ENCODE measurements around the gene PRX.
"Not testable (repeated sequence)": the region's sequence is repeated elsewhere in the genome, so short reads cannot be mapped to it uniquely, and the experiment has no call there.

PRX gene

DNA sequence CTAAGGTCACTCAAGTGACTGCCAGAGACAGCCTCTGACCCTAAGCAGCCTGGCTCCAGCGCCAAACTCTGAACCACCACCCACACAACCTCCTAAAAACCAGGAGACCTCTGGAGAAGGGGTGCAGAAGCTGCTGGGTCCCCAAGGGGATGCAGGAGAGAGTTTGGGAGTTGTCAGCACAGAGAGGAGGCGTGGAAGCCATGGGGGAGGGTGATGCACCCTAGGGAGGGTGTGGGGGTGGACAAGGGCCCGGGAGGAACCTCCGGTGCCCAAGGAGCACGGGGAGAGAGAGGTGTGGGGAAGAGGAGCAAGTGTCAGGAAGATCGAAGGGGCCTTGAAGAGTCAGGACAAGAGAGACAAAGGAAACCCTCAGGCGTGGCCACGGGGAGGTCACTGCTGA lies 21.1 kb downstream of the PRX start:
- no peak for DNase-seq (ENCODE audit: low read depth in 2 of 2)

DNA sequence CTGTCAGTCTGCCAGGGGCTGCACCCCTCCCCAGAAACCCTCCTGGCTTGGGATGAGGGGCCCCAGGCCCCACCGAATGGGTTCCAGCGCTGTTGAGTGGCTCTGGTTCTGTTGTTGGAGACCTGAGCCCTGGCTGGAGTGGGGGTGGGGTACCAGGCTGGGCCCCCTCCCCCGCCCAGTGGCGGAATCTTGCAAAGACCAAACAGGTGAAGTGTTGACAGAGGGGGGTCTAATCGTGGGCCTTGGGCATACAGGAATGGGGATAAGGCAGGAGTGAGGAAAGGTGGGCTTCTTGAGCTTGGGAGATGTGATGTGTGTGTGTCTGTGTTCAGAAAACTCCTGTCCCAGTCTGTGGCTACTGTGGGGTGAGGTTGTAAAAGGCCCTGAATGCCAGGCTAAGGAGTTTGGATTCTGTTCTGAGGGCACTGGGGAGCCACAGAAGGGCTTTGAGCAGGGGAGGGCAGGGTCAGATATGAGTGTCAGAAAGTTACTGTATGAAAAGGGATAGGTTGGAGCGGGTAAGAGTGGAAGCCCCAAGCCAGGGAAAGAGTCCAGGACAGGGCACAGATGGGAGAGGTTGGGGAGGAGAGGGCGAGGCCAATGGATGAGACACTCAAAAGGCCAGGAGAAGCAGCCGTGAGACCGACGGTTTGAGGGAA lies 23.0 kb downstream of the PRX start, which contains the start of gene HIPK4:
Gene HIPK4, minus strand, starts transcription at position 98 of the 659 bp plus-strand sequence. CDS start 279 bp downstream, outside the sequence.
- DNase-seq (ENCODE audit: low read depth in 2 of 2) = no peak

DNA sequence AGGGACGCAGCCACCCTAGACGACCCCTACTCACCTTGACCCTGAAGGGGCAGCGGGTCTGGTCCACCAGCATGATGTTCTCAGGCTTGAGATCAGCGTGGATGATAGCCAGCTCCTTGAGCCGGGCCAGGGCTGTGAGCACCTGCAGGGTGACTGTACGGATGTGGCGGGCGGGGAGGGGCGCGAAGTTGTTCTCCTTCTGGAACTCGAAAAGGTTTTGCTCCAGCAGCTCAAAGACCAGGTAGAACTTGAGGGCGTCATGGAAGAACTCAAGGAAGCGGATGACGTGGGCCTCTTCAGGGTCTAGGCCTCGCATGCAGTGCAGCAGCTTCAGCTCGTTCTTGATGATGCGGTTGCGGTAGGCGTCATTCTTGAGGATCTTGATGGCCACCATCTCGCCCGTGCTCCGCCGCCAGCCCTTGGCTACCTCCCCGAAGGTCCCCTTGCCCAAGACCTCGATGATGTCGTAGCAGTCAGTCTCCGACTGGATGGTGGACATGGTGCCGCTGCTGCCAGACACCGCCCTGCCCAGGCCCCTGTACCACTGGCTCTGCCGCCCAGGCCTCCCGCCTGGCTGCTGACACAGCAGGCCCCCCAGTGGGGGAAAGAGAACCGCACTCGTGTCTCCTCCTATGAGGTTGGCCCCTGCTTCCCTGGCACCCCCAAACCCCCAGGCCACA lies 23.6 kb downstream of the PRX start:
- no peak for DNase-seq (ENCODE audit: low read depth in 2 of 2)

DNA sequence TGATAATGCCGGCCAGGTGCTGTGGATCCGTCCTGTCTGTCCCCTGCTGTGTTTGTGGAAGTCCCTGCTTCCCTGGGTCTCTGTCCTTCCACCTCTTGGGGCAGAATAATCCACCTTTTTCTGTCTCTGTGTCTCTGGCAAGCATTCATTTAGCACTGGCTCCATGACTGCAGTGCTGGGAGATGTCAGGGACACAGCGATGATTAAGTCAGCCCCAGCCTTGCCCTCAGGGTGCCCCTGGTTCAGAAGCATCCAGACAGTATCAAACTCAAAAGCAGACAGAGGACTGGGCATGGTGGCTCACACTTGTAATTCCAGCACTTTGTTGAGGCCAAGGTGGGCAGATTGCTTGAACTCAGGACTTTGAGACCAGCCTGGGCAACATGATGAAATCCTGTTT lies 24.7 kb downstream of the PRX start:
- DNase-seq (ENCODE audit: low read depth in 2 of 2) = no peak

DNA sequence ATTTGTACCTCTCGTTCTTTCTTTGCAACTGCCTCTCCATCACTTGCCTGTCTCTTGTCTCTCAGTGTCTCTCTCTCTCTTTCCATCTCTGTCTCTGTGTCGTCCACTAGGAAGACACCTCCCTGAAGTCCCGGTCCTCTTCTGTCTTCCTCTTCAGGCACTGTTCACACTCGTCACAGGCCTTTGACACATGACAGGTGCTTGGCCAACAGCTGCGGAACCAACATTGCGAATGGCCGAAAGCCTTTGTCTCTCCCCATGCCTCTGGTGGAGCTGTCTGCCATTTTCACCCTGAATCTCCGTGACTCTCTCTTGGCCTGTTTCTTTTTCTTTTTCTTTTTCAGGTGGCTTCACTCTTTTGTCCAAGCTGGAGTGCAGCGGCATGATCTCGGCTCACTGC lies 26.0 kb downstream of the PRX start:
- DNase-seq (ENCODE audit: low read depth in 2 of 2) = no peak

DNA sequence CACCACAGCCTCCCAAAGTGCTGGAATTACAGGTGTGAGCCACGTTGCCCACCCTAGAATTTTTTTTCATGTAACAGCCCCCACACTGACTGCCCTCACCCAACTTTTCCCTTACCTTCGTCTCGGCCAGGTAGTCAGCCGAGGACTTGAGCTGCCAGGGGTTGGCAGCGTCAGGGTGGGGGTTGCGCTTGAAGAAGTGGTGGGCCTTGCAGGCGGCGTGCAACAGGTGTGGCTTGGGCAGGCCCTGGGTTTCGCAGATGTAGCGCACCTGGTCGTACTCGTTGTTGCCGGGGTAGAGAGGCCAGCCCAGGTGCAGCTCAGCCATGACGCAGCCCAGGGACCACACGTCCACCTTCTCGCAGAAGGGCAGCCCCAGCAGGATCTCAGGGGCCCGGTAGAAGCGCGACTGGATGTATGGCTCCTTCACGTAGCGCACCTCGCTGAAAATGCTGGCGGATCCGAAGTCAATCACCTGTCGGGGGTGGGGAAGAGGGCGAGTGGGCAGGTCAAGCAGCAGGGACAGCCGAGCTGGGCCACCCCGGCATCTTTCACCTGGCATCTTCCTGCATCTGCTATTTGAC lies 29.4 kb downstream of the PRX start:
- DNase-seq (ENCODE audit: low read depth in 2 of 2) = no peak

DNA sequence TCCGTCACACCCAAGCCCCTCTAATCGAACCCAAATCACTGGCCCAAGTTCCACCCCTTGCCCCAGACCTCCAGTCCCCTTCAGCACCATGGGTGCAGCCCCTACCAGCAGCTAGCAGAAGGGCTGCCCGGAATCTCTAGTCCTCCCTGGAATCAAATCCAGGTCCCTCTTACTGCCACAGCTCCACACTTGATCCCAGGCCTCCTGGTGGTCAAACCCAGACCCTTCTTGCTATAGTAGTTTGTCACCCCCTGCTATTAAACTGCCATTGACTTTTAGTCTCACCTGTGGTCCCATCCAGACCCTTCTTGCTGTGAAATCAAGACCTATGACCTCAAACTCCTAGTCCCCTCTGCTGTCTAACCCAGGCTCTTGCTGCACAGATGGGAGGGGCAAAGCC lies 31.9 kb downstream of the PRX start:
- DNase-seq (ENCODE audit: low read depth in 2 of 2) = no peak

DNA sequence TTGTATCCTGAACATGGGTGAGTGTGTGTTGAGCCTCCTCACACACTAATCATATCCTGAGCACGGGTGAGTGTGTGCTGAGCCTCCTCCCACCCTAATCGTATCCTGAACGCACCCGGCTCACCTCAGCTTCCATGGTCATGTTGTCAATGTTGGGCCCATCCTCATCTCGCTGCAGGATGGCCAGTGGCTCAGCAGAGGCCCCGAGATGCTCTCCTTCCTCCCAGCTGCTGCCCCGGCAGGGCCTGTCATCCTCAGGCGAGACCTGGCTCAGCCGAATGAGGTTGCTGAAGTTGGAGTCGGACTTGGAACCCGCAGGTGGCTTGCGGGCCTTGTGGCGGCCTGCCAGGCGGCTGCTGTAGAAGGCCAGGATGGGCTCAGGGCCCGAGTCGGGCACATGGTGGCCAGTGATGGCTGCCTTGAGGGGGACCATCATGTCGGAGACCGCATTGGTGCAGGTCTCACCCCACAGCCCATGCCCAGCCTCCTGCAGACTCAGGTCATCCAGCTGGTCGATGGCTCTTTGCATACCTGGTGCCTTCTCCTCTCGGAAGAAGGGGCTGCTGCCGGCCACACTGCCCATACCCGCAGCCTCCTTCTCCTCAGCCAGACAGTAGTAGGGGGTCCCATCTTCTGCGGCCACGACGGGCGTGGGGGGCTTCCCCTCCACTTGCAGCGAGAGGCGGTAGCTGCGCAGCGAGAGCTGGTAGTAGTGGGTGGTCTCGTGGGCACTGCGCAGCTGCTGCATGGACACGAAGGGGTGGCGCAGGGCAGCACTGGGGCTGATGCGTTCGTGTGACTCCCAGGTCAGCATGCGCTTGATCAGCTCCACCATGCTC lies 32.8 kb downstream of the PRX start:
- no peak for DNase-seq (ENCODE audit: low read depth in 2 of 2)

DNA sequence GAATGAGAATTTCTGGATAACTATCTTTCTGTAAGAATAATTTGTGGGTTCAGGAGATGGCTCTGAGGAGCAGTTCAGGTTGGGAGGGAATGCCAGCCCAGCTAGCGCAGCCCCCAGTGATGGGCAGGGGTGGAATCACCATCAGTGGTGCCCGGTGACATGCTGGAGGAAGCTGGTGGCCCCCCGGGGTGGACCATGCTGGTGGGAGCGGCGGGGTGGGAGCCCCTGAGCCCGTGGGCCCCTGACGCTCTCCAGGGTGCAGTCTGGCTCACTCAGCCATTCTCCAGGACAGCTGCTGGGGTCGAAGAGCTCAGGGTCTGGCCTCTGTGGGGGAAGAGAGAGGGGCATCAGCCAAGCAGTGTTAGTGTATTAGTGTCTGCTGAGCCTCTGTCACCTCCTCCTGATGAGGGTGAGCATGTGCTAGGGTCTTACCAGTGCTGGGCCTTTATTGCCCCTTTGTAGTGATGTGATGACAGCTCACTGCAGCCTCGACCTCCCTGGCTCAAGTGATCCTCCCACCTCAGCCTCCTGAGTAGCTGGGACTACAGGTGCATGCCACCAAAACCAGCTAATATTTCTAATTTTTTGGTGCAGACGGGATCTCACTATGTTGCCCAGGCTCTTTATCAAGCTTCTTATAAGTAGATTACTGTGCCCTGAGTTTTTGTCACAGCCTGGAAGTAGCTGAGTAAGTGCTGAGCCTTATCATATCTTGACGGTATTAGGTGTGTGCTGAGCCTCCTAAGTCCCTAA lies 33.6 kb downstream of the PRX start:
- DNase-seq (ENCODE audit: low read depth in 2 of 2) = no peak

DNA sequence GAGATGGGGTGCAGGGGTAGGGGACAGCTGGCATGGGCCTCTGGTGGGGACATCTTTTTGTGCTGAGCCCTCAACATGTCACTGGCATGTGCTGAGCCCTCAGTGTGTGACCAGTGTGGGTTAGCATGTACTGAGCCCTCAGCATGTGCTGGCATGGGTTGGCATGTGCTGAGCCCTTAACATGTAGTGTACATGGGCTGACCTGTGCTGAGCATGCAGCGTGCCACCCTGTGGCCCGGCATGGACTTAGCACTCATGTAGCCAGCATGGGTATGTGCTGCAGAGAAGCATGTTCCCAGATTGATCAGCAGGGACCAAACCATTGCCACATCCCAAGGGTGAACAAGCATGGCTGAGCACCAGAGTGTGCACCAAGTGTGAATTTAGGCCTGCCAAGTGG lies 34.7 kb downstream of the PRX start:
- DNase-seq (ENCODE audit: low read depth in 2 of 2) = no peak

DNA sequence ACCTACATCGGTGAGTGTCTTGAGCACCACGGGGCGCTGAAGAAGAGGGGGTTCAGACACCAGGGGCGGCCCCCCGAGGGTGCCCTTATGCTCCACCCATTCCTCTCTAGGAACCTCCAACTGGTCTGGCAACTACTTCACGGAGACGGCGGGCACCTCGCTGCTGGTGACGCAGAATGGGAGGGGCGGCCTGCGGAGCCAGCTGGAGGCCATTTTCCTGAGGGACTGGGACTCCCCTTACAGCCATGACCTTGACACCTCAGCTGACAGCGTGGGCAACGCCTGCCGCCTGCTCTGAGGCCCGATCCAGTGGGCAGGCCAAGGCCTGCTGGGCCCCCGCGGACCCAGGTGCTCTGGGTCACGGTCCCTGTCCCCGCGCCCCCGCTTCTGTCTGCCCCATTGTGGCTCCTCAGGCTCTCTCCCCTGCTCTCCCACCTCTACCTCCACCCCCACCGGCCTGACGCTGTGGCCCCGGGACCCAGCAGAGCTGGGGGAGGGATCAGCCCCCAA lies 35.2 kb downstream of the PRX start:
- no peak for DNase-seq (ENCODE audit: low read depth in 2 of 2)

DNA sequence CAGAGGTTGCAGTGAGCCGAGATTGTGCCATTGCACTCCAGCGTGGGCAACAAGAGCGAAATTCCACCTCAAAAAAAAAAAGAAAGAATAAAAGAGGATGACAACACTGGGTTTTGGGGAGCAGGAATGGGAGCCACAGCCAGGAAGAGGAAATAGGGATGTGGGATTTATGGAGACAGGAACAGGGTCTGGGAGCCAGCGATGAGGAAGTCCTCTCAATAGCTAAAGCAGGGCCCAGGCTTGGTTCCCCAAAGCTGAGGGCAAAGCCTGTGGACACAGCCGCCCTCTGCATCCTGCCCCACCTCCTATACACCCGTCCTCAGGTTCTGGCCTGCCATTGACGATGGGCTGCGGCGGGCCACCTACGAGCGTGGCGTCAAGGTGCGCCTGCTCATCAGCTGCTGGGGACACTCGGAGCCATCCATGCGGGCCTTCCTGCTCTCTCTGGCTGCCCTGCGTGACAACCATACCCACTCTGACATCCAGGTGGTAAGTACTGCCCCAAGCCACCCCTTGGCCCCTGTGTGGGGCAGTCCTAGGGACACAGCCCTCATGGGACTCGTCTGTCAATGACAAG lies 36.8 kb downstream of the PRX start:
- no peak for DNase-seq (ENCODE audit: low read depth in 2 of 2)

DNA sequence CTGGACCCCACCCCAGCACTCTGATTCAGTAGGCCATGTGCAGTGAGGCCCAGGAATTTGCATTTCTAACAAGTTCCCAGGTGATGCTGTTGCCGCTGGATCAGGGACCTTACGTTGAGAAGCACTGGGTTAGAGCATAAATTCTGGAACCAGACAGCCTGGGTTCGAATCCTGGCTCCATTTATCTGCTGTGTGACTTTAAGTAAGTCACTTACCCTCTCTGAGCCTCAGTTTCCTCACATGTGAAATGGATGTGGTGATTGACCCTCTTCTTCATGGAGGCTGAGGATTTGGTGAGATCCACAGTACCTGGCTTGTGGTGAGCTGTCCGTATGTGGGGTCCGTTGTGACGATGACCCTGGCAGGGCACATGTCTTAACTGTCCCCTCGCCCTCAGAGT lies 39.1 kb downstream of the PRX start:
- no peak for DNase-seq (ENCODE audit: low read depth in 2 of 2)

DNA sequence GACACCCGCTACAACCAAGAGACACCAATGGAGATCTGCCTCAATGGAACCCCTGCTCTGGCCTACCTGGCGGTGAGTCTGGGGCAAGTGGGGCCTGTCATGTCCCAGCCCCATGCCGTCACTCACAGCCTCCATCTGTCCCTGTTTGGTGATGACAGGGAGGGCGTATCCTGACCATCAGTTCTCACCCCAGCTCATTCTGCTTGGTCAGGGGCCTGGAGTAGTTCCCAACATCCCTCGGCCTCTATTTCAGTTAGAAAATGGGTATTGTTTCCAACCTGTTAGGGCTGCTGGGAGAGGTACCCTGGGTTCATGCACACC lies 41.4 kb downstream of the PRX start:
- DNase-seq (ENCODE audit: low read depth in 2 of 2) = no peak

DNA sequence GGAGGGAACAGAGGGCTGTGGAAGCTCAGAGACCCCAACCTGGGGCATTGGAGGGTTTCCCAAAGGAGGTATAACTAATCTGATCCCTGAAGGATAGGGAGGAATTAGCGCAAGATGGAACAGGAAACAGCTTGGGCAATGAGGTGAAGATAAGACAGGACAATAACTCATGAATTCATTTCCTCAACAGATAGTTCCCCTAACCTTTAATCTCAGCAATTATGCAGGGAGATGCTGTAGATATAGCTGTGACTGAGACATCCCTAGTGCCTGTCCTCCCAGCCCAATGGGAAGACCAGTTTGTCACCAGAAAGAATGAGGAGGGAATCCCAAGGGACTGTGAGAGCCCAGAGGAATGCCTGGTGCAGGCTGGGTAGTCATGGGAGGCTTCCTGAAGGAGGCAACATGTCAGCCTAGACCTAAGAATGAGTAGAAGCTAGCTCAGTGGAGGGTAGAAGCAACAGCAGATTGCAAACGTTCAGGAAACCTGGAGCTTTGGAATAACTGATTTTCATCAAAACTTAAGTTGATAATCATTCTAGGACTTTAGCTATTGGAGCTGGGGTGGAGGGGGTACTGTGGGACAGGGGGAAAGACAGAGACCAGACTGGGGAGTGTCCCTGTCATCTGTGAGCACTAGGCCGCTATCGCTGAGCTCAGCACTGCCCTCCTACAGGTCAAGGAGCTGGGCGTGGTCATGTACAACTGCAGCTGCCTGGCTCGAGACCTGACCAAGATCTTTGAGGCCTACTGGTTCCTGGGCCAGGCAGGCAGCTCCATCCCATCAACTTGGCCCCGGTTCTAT lies 42.0 kb downstream of the PRX start:
- DNase-seq (ENCODE audit: low read depth in 2 of 2) = no peak

DNA sequence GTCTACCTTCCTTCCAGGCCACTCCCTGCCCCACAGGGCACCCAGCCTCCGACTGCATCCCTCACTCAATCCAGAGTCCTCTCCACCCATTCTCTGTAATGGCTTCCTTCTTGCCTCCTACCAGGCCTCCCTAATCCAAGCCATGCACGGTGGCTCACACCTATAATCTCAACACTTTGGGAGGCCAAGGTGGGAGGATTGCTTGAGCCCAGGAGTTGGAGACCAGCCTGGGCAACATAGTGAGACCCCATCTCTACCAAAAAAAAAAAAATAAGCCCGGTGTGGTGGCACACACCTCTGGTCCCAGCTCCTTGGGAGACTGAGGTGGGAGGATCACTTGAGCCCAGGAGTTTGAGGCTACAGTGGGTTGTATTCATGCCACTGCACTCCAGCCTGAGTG lies 42.9 kb downstream of the PRX start:
- DNase-seq (ENCODE audit: low read depth in 2 of 2) = not testable (repeated sequence)

DNA sequence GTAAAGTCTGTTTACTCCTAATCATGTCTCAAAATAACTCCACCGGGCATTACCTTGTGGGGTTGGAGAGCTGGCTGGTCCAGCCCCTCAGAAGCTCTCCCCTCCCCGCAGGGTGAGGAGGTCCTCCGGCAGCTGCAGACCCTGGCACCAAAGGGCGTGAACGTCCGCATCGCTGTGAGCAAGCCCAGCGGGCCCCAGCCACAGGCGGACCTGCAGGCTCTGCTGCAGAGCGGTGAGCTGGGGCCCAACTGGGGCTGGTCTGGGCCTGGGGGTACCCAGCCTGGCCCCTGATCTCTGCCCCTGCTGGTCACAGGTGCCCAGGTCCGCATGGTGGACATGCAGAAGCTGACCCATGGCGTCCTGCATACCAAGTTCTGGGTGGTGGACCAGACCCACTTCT lies 43.4 kb downstream of the PRX start:
- no peak for DNase-seq (ENCODE audit: low read depth in 2 of 2)

DNA sequence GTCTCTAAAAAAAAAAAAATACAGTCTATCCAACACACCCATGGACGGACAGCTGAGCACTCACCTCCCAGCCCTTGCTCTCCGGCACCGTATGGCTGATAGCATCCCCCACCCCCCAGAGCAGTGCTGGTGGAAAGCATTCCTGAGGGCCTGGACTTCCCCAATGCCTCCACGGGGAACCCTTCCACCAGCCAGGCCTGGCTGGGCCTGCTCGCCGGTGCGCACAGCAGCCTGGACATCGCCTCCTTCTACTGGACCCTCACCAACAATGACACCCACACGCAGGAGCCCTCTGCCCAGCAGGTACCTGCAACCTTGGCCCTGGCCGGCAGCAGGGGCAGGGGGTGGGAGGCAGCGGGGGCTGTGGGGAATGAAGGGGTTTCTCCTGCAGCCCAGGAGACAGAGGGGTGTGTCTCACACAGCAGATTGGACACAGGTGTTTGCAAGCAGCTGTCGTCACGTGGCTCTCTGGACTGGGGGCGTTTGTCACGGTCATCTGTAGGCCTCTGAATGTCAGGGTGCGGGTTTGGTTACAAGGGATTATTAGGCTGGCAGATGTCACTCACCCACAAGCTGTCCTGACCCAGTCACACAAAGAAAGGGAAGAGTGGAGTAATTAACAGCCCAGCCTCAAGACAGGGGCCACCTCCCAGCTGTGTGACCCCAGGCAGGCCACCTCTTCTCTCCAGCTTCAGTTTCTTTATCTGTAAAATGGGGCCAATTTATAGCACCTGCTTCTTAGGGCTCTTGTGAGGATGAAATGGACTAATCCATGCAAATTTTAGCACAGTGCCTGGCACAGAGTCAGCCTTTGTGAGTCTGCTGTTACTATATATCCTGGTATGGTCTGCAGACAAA lies 45.4 kb downstream of the PRX start:
- no peak for DNase-seq (ENCODE audit: low read depth in 2 of 2)

All from activated CD4-positive, alpha-beta T cell treated with anti-CD3 and anti-CD28 coated beads for 24 hours (primary cell).